Bronchial epithelial cell (primary cell): ENCODE data around the gene ATG4B. TPM values are rescaled to one million over a fixed set of nuclear protein-coding genes. Genes with fewer than 3 reads are reported as not detected.
A peak's percentile ranks its signal among the peaks of the same experiment; 100 is the strongest.
"Not testable (repeated sequence)": the region's sequence is repeated elsewhere in the genome, so short reads cannot be mapped to it uniquely, and the experiment has no call there.

Experiments
- DNase-seq: peaks from one replicate; pipeline ENCODE4 v3.0.0-alpha.2; 2010; ENCODE audit warnings: low read depth
- FAIRE-seq: peaks from 2 replicates; lab custom pipeline; 2011; peaks lifted over from hg19 to GRCh38; lab: Jason Lieb, UNC
- H3K27me3 ChIP-seq: 2 replicates; pipeline ENCODE4 v1.5.1; 2011; ENCODE audit warnings: low read length; ENCODE audit not compliant: control insufficient read depth, insufficient read depth
- H3K36me3 ChIP-seq: 2 replicates; pipeline ENCODE4 v1.5.1; 2011; ENCODE audit warnings: low read length; ENCODE audit not compliant: control insufficient read depth, insufficient read depth
- H3K4me3 ChIP-seq: 2 replicates; pipeline ENCODE4 v1.5.1; 2011; ENCODE audit warnings: mild to moderate bottlenecking, low read depth, low read length, control low read depth
- total RNA-seq: library from RNA; depleted of rRNA; stranded (reverse); fragments of >200 nt; gene quantifications from 2 replicates; pipeline ENCODE4 v1.2.1, GENCODE V29; 2014
- TF ChIP-seq, protein P1 (sequence below): IDR thresholded peaks from 2 replicates; pipeline ENCODE4 v1.5.1; 2011; ENCODE audit warnings: mild to moderate bottlenecking, moderate library complexity, low read length, control low read depth, inconsistent platforms; ENCODE audit not compliant: insufficient read depth, severe bottlenecking

Gene ATG4B
- total RNA-seq: 51.3 and 66.6 TPM in 2 replicates

DNA sequence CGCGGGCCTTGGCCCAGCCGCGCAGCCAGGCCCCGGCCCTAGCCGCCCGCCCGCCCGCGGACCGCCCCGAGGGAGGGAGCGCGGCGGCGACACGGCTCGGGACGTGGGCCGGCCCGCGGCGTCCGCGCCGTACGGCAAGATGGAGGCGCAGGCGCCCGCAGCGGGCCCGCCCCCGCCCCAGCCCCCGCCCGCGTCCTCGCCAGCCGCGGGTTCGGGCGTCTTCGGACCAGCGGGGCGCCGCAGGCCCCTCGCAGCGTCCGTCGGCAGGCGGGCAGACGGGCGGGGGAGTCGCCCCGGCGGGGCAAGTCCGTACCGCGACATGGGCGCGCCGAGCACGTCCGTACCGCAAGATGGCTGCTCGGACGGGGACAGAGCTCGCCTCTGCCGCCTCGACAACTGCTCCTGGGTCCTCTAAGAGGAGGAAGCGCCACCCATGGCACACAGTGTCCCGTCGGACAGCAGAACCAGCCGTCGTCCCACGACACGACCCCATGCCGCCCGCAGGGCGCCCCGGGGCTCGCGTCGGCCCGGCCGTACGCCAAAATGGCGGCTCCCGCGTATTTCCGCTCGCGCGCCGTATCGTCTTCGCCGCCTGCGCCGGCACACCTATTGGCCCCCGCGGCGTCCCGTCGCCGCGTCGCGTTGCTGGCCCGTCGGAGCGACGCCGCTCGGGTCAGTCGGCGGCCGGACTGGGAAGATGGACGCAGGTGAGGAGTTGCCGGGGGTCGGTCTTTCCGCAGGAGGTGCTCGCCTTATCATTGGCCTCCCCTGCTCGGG, at the start of gene ATG4B, which contains the start of gene THAP4:
Gene ATG4B, plus strand, starts transcription at position 676 of the 777 bp plus-strand sequence. Its CDS starts 22 bp downstream, at position 698.
Gene THAP4, minus strand, starts transcription at position 141 of the 777 bp plus-strand sequence. CDS start 141 bp downstream, outside the sequence.
- Histone ChIP-seq H3K4me3 (peak within 1 kb of the TSS; percentile 90), H3K27me3 (no peaks in the 10 kb centered on the region), H3K36me3 (peaks cover 15% of the 10 kb centered on the region)
- TF ChIP-seq, protein P1, sequence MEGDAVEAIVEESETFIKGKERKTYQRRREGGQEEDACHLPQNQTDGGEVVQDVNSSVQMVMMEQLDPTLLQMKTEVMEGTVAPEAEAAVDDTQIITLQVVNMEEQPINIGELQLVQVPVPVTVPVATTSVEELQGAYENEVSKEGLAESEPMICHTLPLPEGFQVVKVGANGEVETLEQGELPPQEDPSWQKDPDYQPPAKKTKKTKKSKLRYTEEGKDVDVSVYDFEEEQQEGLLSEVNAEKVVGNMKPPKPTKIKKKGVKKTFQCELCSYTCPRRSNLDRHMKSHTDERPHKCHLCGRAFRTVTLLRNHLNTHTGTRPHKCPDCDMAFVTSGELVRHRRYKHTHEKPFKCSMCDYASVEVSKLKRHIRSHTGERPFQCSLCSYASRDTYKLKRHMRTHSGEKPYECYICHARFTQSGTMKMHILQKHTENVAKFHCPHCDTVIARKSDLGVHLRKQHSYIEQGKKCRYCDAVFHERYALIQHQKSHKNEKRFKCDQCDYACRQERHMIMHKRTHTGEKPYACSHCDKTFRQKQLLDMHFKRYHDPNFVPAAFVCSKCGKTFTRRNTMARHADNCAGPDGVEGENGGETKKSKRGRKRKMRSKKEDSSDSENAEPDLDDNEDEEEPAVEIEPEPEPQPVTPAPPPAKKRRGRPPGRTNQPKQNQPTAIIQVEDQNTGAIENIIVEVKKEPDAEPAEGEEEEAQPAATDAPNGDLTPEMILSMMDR: no peak
- DNase-seq: peak; percentile 52
- FAIRE-seq: no peak

DNA sequence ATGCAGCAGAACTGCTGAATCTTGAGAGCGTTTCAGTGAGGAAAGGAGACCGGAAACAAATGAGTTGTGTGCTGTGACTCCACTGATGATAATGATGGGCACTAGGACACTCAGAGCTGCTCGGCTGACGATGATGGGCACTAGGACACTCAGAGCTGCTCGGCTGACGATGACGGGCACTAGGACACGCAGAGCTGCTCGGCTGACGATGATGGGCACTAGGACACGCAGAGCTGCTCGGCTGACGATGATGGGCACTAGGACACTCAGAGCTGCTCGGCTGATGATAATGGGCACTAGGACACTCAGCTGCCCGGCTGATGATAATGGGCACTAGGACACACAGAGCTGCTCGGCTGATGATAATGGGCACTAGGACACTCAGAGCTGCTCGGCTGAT, 47.6 kb upstream of the ATG4B start:
- not testable (repeated sequence) for DNase-seq, H3K27me3 ChIP-seq, H3K4me3 ChIP-seq
- H3K36me3 ChIP-seq: peaks cover 10% of the 10 kb centered on the region
- peak; percentile 18 for FAIRE-seq

DNA sequence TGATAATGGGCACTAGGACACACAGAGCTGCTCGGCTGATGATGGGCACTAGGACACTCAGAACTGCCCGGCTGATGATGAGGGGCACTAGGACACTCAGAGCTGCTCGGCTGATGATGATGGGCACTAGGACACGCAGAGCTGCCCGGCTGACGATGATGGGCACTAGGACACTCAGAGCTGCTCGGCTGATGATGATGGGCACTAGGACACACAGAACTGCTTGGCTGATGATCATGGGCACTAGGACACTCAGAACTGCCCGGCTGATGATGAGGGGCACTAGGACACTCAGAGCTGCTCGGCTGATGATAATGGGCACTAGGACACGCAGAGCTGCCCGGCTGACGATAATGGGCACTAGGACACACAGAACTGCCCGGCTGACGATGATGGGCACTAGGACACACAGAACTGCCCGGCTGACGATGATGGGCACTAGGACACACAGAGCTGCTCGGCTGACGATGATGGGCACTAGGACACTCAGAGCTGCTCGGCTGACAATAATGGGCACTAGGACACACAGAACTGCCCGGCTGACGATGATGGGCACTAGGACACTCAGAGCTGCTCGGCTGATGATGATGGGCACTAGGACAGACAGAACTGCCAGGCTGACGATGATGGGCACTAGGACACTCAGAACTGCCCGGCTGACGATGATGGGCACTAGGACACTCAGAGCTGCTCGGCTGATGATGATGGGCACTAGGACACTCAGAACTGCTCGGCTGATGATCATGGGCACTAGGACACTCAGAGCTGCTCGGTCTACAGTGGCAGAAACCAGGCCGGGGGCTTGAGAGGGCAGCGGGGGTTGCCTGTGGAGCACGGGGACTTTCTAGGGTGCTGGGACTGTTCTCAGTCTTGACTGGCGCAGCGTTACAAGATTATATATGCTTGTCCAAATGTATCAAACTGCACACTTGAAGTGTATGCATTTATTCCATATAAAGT, 46.7 kb upstream of the ATG4B start:
- H3K36me3 ChIP-seq, H3K4me3 ChIP-seq, DNase-seq, H3K27me3 ChIP-seq, FAIRE-seq: not testable (repeated sequence)

DNA sequence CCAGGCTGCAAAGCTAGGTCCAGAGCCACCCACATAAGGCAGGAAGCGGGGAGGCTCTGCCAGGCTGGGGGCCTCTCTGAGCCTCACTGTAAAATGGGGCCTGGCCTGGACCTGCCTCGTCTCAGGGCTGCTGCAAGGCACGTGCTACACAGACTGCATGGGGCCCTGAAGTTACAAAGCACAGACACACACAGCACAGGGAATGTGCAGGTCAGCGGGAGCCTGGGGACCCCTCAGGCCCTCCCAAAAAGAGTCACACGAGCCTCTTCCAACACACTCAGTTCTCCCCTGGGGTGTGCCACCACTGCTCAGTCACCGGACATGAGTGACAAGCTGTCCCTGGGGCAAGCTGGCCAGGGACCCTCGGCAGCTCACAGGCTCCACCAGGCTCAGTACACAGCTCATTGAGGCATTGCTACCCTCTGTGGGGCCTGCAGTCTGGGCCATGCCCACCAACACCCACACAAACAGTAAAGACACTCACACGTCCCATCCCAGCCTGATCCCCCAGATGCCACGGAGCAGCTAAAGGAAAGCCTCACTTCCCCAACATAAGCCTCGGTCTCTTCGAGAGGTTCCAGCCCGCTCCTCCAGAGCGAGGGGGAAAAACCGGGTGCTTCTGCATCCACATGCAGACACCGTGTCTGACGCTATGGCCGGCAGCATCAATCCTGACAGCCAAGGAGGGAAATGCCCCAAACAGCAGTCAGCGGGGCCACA, 45.2 kb upstream of the ATG4B start:
- FAIRE-seq: no peak
- no peak overlapping the region for H3K4me3 ChIP-seq
- TF ChIP-seq, protein P1: no peak
- no peak for DNase-seq
- peaks cover 7% of the 10 kb centered on the region for H3K36me3 ChIP-seq
- H3K27me3 ChIP-seq: no peaks in the 10 kb centered on the region

DNA sequence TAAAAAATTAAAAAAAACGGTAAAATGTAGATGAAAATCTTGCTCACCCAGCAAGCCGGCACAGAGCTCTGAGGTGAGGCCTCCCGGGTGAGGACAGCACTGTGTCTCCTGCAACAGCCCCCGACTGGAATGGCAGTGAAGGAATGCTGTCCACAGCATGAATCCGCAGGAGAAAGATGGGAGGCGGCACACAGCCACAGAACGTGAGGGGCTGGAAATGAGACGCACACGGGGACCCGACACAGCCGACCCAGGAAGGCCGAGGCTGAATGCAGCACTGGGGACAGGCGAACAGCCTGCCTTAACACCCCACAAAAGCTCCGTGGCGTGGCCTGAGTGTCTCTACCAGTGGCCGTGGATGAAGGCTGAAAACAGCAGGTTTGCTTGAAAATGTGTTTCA, 44.2 kb upstream of the ATG4B start:
- no peak for DNase-seq
- FAIRE-seq: no peak
- H3K36me3 ChIP-seq: peaks cover 9% of the 10 kb centered on the region

DNA sequence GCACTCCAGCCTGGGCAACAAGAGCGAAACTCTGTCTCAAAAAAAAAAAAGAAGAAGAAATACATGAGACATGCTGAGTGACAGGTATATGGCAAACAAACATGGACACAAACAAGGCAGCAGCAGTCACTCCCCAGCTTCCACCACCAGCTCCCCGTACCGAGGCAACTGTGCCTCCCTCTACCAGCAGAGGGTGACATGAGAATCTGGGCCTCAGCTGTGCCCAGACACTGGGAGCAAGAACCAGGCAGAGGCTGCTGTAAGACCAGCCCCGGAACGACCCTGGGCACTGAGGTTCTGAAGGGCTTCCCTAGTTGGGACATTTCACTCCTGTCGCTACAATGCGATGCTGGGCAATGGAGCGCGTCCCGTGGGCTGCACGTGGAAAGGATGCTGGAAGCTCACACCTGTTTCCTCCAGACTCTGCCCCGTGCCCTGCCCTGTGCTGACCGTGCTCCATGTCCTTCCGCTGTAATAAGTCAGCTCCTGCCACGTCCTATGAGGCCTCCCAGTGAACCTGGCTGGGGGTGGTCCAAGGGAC, 41.8 kb upstream of the ATG4B start:
- no peak for DNase-seq
- H3K4me3 ChIP-seq: no peak overlapping the region
- peaks cover 8% of the 10 kb centered on the region for H3K36me3 ChIP-seq
- TF ChIP-seq, protein P1: no peak
- FAIRE-seq: no peak
- H3K27me3 ChIP-seq: no peaks in the 10 kb centered on the region

More for the DNA sequence above, 44.2 kb upstream of the ATG4B start:
- H3K4me3 ChIP-seq: no peak overlapping the region
- H3K27me3 ChIP-seq: no peaks in the 10 kb centered on the region
- TF ChIP-seq, protein P1: no peak
